HL-60 (cell line): Measurements from ENCODE around the gene SLC40A1.

Experiments
- DNase-seq, 2 experiments: peaks; one replicate each; pipeline ENCODE4 v3.0.0-alpha.2; 2010 to 2020; ENCODE audit warnings: low read depth in 1 of 2, low spot score in 1 of 2
- H3K27ac ChIP-seq: fragments of 250-450 bp; sonication (Bioruptor Pico); replicated peaks from 2 replicates; pipeline ENCODE4 v1.5.1; 2020; ENCODE audit warnings: mild to moderate bottlenecking, moderate library complexity
- H3K27me3 ChIP-seq: fragments of 250-450 bp; sonication (Bioruptor Pico); 2 replicates; pipeline ENCODE4 v1.5.1; 2021; ENCODE audit warnings: mild to moderate bottlenecking, moderate library complexity; ENCODE audit not compliant: insufficient read depth, poor library complexity, severe bottlenecking
- H3K4me3 ChIP-seq: replicated peaks from 2 replicates; pipeline ENCODE4 v1.5.1; 2011; ENCODE audit warnings: mild to moderate bottlenecking, control low read depth, low read length; ENCODE audit not compliant: insufficient read depth
- GABPA ChIP-seq: IDR thresholded peaks from 2 replicates; pipeline ENCODE4 v1.6.1; 2012; ENCODE audit warnings: low read depth
- POLR2AphosphoS5 ChIP-seq: IDR thresholded peaks from 2 replicates; pipeline ENCODE4 v1.6.1; 2012; ENCODE audit warnings: low read depth
- SPI1 ChIP-seq: IDR thresholded peaks from 2 replicates; pipeline ENCODE4 v1.6.1; 2012; ENCODE audit warnings: low read depth, mild to moderate bottlenecking, borderline replicate concordance
- TF ChIP-seq, protein P1 (sequence below): IDR thresholded peaks from one replicate; pipeline ENCODE4 v1.5.1; 2011; ENCODE audit warnings: low read length, control low read depth, inconsistent platforms; ENCODE audit not compliant: insufficient read depth
- TF ChIP-seq, protein P2 (sequence below): IDR thresholded peaks from 2 replicates; pipeline ENCODE4 v1.6.1; 2012; ENCODE audit warnings: low read depth; ENCODE audit not compliant: insufficient replicate concordance

SLC40A1 gene

DNA sequence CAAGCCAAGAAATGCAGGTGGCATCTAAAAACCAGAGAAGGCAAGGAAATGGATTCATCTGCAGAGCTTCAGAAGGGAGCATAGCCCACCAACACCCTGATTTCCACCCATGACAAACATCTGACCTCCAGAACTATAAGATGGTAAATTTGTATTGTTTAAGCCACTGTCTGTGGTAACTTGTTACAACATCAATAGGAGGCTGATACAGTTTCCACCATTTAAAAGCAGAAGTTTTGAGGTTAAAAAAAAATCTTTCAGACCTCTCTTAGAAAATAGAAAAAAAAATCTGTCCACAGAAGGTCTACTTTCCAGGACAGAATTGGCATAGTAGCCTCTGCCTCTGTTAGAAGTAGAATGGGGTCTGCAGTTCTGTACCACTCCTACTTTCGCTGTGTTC, 37.2 kb downstream of the SLC40A1 start:
- H3K27ac ChIP-seq = no peak overlapping the region
- TF ChIP-seq, protein P1, sequence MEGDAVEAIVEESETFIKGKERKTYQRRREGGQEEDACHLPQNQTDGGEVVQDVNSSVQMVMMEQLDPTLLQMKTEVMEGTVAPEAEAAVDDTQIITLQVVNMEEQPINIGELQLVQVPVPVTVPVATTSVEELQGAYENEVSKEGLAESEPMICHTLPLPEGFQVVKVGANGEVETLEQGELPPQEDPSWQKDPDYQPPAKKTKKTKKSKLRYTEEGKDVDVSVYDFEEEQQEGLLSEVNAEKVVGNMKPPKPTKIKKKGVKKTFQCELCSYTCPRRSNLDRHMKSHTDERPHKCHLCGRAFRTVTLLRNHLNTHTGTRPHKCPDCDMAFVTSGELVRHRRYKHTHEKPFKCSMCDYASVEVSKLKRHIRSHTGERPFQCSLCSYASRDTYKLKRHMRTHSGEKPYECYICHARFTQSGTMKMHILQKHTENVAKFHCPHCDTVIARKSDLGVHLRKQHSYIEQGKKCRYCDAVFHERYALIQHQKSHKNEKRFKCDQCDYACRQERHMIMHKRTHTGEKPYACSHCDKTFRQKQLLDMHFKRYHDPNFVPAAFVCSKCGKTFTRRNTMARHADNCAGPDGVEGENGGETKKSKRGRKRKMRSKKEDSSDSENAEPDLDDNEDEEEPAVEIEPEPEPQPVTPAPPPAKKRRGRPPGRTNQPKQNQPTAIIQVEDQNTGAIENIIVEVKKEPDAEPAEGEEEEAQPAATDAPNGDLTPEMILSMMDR = no peak
- no peak for TF ChIP-seq GABPA
- TF ChIP-seq SPI1 = no peak
- no peak for TF ChIP-seq POLR2AphosphoS5
- TF ChIP-seq, protein P2, sequence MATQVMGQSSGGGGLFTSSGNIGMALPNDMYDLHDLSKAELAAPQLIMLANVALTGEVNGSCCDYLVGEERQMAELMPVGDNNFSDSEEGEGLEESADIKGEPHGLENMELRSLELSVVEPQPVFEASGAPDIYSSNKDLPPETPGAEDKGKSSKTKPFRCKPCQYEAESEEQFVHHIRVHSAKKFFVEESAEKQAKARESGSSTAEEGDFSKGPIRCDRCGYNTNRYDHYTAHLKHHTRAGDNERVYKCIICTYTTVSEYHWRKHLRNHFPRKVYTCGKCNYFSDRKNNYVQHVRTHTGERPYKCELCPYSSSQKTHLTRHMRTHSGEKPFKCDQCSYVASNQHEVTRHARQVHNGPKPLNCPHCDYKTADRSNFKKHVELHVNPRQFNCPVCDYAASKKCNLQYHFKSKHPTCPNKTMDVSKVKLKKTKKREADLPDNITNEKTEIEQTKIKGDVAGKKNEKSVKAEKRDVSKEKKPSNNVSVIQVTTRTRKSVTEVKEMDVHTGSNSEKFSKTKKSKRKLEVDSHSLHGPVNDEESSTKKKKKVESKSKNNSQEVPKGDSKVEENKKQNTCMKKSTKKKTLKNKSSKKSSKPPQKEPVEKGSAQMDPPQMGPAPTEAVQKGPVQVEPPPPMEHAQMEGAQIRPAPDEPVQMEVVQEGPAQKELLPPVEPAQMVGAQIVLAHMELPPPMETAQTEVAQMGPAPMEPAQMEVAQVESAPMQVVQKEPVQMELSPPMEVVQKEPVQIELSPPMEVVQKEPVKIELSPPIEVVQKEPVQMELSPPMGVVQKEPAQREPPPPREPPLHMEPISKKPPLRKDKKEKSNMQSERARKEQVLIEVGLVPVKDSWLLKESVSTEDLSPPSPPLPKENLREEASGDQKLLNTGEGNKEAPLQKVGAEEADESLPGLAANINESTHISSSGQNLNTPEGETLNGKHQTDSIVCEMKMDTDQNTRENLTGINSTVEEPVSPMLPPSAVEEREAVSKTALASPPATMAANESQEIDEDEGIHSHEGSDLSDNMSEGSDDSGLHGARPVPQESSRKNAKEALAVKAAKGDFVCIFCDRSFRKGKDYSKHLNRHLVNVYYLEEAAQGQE = no peak

DNA sequence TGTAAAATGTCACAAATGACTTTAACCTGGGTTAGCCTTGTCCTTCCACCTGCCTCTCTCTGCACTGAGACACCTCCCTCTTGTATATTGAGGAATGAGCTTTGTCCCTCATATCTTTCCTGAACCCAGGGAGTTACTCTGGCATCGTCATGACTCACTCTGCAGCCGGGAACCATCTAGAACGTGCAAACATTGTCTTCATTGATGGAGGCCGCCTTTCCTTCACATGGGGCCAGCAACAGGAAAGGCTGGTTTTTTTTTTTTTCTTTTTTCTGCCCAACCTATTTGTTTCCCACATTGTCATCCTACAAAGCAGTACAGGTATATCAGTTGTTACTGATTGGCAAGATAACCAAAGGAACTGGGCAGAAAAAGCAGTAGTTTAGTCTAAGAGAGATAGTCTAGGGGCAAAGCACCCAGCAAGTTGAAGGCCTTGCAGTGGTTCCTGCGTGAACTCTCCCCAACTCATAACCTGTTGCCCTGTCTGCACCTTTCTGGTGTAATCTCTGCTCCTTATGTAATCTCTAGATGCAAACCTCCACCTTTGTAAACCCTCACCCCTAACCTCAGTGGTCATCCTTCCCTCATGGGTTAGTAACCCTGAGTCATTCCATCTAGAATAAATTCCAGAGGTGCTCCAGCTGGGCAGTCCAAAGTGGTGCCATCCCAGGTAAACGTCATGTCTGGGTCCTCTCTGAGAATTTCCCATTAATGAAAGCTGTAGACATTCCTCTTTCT, 38.3 kb downstream of the SLC40A1 start:
- H3K27ac ChIP-seq = no peak overlapping the region
- H3K4me3 ChIP-seq = no peak overlapping the region
- H3K27me3 ChIP-seq = no peaks in the 10 kb centered on the region
- no peak for DNase-seq
- TF ChIP-seq, protein P1 = no peak
- TF ChIP-seq SPI1 (no peak), POLR2AphosphoS5 (no peak), GABPA (no peak)
- TF ChIP-seq, protein P2 = no peak

More for the DNA sequence above, 37.2 kb downstream of the SLC40A1 start:
- no peaks in the 10 kb centered on the region for H3K27me3 ChIP-seq
- no peak for DNase-seq
- H3K4me3 ChIP-seq = no peak overlapping the region

DNA sequence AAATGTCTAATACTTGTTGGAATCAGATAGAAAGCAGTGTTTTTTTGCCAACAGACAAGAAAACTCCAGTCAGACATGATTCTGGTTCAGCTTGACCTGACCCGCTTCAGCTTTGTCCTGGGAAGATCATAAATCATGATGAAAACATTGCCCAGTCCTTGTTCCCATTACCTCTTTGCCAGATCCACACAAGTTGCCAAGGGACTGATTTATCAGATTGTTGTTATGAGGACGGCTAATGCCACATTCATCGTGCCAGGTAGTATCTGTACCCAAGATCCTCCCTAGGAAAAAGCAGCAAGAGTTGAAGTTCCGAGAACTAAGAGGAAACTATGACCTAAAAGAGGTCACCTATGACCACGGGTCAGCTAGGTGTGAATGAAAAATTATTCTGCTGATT, 39.0 kb downstream of the SLC40A1 start:
- Histone ChIP-seq H3K4me3 (no peak overlapping the region), H3K27ac (no peak overlapping the region), H3K27me3 (no peaks in the 10 kb centered on the region)
- no peak for DNase-seq
- no peak for TF ChIP-seq GABPA

DNA sequence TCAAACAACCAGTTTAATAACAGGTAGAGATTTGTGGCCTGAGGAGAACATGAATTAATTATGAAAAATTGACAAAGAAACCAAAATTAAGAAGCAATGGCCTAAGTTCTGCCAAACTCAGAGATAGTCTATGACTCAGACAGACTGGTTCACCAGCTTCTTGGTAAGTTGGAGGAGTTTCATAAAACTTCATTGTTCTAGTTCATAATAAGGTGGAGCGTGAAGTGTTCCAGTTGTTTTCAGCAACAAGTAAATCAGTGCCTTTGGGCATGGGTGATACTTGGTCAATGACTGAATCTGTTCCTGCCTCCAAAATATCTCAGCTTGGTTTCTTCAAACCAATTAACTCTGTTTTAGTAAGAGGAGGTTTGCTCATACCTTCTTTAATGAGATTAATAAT, 40.0 kb downstream of the SLC40A1 start:
- TF ChIP-seq, protein P1 = no peak
- TF ChIP-seq SPI1 = no peak
- TF ChIP-seq, protein P2 = no peak
- TF ChIP-seq GABPA = no peak
- no peak for TF ChIP-seq POLR2AphosphoS5
- DNase-seq = no peak
- Histone ChIP-seq H3K27ac (no peak overlapping the region), H3K27me3 (no peaks in the 10 kb centered on the region), H3K4me3 (no peak overlapping the region)
